Sigmoid colon (tissue), 4 donors: Measurements from ENCODE around the gene N4BP2.

ENCODE experiments used
- POLR2A ChIP-seq, 2 donors: fragments of 450-650 bp; IDR thresholded peaks; one replicate each; pipeline ENCODE4 v1.6.1; 2016; ENCODE audit warnings: antibody characterized with exemption in 2 of 2, mild to moderate bottlenecking in 2 of 2, moderate library complexity in 2 of 2
- POLR2AphosphoS5 ChIP-seq, 4 donors: sonication (generic); formaldehyde crosslinking; IDR thresholded peaks; one replicate each; pipeline ENCODE4 v1.6.1; 2017; ENCODE audit warnings: antibody characterized with exemption in 4 of 4

GRCh38 chr4:40164459-40164858 lies 107.8 kb downstream of the N4BP2 start:
- TF ChIP-seq POLR2A (IDR thresholded peaks at IDR 0.05): no peak
- no peak for TF ChIP-seq POLR2AphosphoS5 (IDR thresholded peaks at IDR 0.05)
